ENCODE data around the gene MX1.

GRCh38 chr21:41425954-41426675, at the start of gene MX1:
- TF ChIP-seq CTCF (IDR thresholded peaks at IDR 0.05) (no peak), POLR2A (IDR thresholded peaks at IDR 0.05) (peak in 1 of 4 donors; percentile 6)

Data from stomach (tissue), 4 donors.